Stimulated activated CD8-positive, alpha-beta memory T cell treated with anti-CD3 and anti-CD28 coated beads, Interleukin-7, amount 100 ng/mL, for 48 hours (primary cell): ENCODE data around the gene SLC26A11.
"Not testable (repeated sequence)": the region's sequence is repeated elsewhere in the genome, so short reads cannot be mapped to it uniquely, and the experiment has no call there.

Source experiments
- DNase-seq, 2 donors: peaks; one replicate each; pipeline ENCODE4 v3.0.0-alpha.2; 2020; ENCODE audit warnings: low read depth in 1 of 2; ENCODE audit errors: extremely low read depth in 1 of 2

Gene SLC26A11

GRCh38 chr17:80237386-80237785, 17.2 kb downstream of the SLC26A11 start:
- DNase-seq: no peak

- DNase-seq: no peak
These were observed 22.3 kb downstream of the SLC26A11 start for GRCh38 chr17:80242505-80242904.

- no peak for DNase-seq
These were observed 23.6 kb downstream of the SLC26A11 start for GRCh38 chr17:80243526-80244433.

- DNase-seq: not testable (repeated sequence)
These were observed 24.2 kb downstream of the SLC26A11 start for GRCh38 chr17:80244448-80244847.

- no peak for DNase-seq
These were observed 24.8 kb downstream of the SLC26A11 start for GRCh38 chr17:80244871-80245509.

- DNase-seq: no peak
These were observed 25.5 kb downstream of the SLC26A11 start for GRCh38 chr17:80245566-80246265.

GRCh38 chr17:80246266-80246681, 26.0 kb downstream of the SLC26A11 start:
- no peak for DNase-seq

- no peak for DNase-seq
These were observed 26.5 kb downstream of the SLC26A11 start for GRCh38 chr17:80246726-80247125.

GRCh38 chr17:80247561-80247960, 27.3 kb downstream of the SLC26A11 start:
- no peak for DNase-seq

- DNase-seq: no peak
These were observed 28.0 kb downstream of the SLC26A11 start for GRCh38 chr17:80248001-80248893.

- no peak for DNase-seq
These were observed 28.9 kb downstream of the SLC26A11 start for GRCh38 chr17:80248894-80249710.

- no peak for DNase-seq
These were observed 31.7 kb downstream of the SLC26A11 start for GRCh38 chr17:80251966-80252365.

- DNase-seq: peak; percentile 76 to 85
These were observed 32.6 kb downstream of the SLC26A11 start for GRCh38 chr17:80252871-80253270.

- no peak for DNase-seq
These were observed 33.6 kb downstream of the SLC26A11 start for GRCh38 chr17:80253631-80254395.

GRCh38 chr17:80254396-80255251, 34.4 kb downstream of the SLC26A11 start:
- DNase-seq: peak in 1 of 2 donors; percentile 70

- DNase-seq: no peak
These were observed 35.8 kb downstream of the SLC26A11 start for GRCh38 chr17:80256034-80256350.

- no peak for DNase-seq
These were observed 37.5 kb downstream of the SLC26A11 start for GRCh38 chr17:80257716-80258213.

GRCh38 chr17:80258296-80258695, 38.1 kb downstream of the SLC26A11 start:
- not testable (repeated sequence) for DNase-seq
